NCI-H460 (cell line): ENCODE measurements around the gene SLC6A7. TPM values are rescaled to one million over a fixed set of nuclear protein-coding genes. Genes with fewer than 3 reads are reported as not detected.
A peak's percentile ranks its signal among the peaks of the same experiment; 100 is the strongest.

Experiments
- DNase-seq: peaks from one replicate; pipeline ENCODE4 v3.0.0-alpha.2; 2016; ENCODE audit warnings: low read depth; ENCODE audit errors: extremely low read depth
- total RNA-seq: library from RNA; depleted of rRNA; stranded (reverse); fragments of >200 nt; shearing (Covaris generic); gene quantifications from 2 replicates; pipeline ENCODE4 v1.2.3, GENCODE V29; 2014

The SLC6A7 gene
- total RNA-seq, 1 experiment from 2014 or later: 1.6 TPM

DNA sequence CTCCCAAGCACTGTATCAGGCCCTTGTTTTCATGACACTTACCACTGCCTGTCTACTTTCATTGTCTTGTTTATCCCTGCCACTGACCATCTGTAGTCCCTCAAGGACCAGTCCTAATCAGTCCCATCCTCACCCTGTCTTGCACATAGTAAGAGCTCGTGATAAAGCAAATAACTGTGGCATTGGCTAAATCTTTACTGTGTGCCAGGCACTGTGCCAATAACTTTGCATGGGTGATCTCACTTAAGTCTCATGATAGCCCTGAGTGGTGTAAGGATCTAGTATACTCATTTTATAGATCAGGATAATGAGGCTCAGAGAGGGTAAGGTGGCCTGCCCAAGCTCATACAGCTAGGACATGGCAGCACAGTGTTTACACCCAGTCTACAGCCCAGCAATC lies 17.7 kb upstream of the SLC6A7 start:
- no peak for DNase-seq

DNA sequence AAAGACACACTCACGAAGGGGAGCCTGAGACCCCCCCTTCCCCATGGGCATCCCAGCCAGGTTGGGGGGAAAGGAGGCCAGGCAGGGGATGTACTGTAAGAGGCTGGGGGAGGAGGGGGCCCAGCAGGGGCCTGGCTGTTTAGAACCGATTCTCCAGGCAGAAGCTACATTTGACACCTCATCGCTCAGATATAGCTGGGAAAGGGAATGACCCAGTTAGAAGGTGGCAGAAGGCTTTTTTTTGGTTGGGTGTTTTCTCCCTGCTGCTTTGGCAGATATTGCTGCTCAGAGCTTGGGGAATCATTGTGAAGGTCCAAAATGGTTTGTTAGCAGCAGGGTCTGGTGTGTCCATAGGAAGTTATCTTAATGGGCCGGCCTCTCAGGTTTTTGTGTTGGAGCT lies 17.3 kb upstream of the SLC6A7 start:
- DNase-seq: no peak

DNA sequence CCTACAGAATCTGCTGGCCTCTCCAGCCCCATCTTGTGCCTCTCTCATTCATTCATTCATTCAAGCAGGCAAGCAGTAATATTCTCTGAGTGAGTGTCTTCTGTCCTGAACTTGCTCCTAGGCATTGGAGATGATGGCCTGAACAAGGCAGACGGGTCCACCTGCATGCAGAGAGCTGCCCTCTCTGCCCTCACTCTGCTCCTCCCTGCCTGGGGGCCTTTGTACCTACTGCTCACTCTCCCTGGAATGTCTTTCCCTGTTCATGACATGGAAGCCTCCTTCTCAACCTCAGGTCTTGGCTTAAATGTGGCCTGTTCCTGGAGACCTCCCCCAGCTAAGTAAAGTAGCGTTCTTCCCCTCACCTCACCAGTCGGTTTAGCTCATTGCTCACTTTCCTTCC lies 16.7 kb upstream of the SLC6A7 start:
- DNase-seq: no peak

DNA sequence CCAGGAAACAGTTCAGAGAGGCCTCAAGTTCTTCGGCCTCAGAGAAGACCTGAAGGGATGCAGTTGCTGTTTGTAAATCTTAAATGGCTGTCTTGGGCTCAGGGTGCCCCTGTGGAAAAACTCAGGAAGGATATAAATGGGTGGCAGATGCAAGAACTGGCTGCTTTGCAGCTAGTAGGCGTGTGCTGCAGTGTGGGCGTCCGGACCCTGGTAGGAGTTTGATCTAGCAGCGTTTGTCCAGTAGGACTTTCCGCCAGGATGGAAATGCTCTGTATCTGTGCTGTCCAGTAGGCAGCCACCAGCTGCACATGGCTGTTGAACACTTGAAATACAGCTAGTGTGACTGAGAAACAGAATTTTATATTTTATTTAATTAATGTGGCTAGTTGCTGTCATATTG lies 15.6 kb upstream of the SLC6A7 start:
- DNase-seq: no peak

DNA sequence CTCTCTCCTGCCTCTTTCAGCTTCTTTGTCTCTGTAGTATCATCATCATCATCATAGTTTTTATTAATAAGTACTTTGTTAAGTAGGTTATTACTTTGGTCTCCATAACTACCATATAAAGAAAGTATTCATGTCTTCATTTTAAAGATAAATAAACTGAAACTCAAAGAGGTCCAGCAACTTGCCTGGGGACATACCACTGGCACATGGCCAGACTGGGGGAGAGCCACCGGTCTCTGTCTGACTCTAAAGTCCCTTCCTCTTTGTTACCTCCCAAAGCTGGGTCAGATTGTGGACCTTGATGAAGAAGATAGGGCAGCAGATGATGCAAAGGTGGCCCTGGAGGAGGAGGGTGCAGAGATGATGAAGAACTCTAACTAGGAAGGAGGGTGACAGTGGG lies 14.8 kb upstream of the SLC6A7 start:
- DNase-seq: no peak

DNA sequence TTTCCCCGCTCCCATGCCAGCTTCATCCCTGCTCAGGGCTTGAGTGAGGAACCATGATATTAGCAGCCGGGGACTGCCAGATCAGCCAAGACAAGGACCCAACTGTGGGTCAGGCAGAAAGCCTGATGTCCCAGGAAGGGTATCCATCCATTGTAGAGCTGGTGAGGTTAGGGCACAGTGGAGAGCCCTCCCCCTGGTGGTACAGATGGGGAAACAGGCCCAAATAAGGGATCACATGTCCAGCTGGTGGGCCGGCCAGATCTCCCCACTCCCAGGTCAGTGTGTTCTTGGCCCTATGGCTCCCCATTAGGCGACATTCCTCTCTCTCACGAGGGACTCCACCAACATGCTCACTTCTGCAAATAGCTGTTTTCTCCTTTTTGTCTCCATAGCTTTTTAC lies 14.3 kb upstream of the SLC6A7 start:
- peak; percentile 48 for DNase-seq

DNA sequence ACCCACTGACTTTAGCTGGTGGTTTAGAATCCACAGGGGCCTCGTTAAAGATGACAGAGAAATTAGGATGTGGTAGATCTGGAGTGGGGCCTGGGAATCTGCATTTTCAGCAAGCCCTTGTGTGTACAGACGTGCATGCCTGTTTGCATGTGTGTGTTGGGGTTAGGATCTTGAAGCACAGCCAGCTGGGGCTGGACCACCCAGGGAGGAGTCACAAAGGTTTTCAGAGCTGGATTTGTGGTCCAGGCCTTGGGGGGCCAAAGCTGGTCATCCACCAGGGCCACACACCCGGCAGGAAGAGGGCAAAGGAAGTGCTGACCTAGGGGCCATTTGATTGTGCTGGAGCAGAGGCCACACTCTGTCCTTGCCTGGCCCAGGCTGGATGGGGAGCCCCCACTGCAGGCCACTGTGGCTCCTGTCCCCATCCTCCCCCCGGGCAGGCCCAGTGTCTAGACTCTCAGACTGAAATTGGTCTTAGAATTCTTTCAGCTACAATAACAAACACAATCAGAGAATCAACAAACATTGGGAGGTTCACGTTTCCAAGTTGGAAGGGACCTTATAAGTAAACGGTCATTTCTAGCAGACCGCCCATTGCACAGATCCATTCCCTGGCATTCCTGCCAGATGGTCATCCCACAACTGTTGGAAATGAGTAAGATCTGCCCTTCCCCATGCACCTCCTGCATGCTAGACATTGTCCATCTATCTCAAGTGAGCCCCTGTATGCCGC lies 13.0 kb upstream of the SLC6A7 start:
- DNase-seq: no peak

DNA sequence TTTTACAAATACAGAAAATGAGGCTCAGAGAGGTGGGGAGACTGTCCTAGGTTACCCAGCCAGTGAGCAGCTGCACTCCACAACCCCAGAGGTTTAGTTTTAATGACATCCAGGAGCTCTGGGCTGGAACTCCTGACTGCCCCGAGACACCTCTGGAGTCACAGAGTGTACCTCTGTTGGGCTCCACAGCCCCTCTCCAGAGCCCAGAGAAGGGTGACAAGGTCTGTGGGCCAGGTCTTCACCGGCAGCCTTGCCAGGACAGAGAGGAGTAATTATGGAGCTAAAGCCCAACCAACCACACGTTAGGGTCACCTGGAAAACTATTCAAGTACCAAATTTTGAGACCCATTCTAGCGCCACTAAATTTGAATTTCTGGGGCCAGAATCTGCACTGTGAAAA lies 12.1 kb upstream of the SLC6A7 start:
- DNase-seq: no peak

DNA sequence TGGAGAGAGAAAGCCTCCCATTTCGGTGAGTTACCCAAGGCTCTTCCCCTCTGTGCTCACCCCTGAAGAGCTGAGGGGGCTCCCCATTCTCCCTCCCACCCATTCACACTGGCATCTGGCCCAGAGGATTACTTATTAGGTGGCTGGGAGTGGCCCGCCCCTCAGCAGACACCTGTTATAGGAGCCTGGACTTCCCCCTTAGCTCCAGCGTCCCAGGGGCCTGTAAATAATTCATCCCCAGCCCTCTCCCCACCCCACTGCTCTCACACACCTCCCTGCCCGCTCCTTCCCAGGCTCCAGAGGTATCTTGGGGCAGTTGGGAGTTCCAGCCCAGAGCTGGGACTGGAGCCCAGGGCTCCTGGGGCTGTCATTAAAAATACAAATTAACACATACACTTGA lies 11.6 kb upstream of the SLC6A7 start:
- no peak for DNase-seq

DNA sequence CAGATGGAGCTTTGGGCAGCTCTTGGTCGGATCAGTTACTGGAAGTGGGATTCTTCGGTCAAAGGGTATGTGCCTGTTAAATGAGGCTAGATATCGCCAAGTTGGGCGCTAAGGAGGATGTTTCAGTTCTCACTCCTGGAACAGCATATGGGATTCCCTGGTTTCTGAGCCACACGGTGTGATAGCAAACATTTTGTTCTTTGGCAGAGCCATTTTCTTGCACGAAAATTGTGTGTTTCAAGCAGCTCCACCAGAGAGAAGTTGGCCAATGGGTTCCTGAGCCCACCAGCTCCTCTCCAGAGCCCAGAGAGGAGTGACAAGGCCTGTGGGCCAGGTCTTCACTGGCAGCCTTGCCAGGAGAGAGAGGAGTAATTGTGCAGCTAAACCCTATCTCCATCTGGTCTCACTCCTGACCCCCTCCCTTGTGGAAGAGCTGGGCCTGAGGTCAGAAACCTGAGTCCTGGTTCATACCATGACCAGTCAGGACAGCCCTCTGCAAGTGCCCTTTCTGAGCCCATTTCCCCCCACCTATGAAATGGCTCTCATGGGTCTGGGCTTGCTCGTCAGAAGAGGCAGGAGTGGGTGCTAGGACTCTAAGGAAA lies 10.7 kb upstream of the SLC6A7 start:
- no peak for DNase-seq

DNA sequence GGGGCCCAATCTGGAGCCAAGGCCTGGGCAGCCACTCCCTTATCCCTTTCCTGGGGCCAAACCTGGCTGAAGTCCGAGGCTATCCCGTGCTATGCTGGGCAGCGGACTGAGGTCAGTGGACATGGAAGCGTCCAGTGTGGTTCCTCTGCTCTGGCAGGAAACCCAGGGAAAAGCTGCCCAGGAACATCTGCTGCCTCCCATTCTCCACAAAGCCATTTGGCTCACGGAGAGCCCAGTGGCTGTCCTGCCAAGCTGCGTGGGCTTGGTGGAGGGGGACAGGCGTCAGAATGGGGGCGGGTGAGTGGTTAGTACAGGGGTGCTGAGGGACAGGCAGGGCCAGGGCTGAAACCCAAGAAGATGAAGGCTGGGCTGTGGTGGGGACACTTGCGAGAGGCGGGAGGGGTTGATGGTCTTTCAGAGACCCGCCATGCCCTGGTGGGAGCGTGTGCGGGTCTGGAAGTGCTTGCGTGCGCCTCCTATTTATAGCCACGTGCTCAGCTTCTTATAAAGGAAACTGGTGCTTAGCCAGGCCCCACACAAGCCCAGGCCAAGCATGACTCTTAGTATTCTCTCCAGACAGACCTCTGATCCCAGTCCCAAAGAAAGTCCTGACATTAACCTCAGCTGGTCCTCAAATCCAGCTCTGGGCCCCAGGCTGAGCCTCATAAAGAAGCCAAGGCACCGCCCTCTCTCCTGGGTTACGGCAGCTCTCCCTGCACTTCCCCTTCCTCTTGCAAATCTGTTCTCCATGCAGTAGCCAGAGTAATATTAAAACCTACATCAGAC lies 9.4 kb upstream of the SLC6A7 start:
- DNase-seq: no peak

DNA sequence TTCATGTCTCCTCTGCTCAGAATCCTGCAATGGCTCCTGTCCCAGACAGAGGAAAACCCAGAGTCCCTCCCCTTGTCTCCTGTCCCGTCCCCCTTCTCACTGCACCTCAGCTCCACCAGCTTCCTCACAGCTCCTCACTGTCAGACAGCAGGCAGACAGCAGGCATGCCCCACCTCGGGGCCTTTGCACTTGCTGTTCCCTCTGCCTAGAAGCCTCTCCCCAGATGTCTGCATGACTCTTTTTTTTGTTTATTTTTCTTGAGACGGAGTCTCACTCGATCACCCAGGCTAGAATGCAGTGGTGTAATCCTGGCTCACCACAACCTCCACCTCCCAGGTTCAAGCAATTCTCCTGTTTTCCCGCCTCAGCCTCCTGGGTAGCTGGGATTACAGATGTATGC lies 8.8 kb upstream of the SLC6A7 start:
- no peak for DNase-seq

DNA sequence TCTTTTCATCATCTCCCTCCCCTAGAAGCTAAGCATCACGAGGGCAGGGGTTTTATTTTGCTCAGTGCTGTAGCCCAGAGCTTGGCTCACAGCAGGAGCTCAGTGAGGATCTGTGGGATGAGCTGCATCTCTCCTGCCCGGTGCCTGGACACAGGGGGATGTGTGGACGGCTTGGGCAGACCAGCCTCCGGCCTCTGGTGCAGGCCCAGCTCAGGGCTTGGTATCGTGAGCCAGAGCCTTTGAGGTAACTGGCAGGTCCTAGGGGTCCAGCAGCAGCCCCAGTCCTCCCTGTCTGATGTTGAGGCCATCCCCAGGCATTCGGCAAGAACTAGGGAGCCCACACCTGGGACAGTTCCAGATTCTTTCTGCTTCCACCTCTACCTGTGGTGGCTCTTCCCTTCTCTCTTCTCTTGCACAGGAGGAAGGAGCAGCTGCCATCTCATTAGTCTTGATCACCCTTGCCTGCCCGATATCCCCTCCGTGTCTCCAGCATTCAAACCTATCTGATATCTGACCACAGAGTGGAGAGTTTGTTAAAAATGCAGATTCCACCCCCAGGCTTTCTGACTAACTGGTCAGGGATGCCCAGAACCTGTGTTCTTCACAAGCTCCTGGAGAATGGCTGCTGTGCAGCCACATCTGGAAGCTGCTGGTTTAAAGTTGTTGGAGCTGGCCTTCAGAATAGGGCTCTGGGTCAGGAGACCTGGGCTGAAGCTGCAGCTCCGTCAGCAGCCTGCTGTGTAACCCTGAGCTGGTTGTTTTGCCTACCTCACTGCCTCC lies 7.9 kb upstream of the SLC6A7 start:
- DNase-seq: no peak

DNA sequence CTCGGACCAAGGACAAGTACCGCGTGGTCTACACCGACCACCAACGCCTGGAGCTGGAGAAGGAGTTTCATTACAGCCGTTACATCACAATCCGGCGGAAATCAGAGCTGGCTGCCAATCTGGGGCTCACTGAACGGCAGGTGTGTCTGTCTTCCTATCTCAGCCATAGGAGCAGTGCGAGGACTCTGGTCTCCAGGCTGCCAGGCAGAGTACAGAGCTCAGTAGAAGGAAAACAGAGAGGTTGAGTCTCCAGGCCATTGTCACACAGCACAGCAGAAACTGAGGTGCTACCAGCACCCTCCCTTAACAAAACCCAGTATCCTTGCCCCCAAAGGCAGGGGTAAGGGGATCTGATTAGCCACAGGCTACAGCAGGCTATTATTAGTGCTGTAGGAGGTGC lies 7.1 kb upstream of the SLC6A7 start:
- no peak for DNase-seq

DNA sequence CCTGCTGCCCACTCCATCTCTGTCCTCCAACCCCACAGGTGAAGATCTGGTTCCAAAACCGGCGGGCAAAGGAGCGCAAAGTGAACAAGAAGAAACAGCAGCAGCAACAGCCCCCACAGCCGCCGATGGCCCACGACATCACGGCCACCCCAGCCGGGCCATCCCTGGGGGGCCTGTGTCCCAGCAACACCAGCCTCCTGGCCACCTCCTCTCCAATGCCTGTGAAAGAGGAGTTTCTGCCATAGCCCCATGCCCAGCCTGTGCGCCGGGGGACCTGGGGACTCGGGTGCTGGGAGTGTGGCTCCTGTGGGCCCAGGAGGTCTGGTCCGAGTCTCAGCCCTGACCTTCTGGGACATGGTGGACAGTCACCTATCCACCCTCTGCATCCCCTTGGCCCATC lies 6.4 kb upstream of the SLC6A7 start:
- no peak for DNase-seq

DNA sequence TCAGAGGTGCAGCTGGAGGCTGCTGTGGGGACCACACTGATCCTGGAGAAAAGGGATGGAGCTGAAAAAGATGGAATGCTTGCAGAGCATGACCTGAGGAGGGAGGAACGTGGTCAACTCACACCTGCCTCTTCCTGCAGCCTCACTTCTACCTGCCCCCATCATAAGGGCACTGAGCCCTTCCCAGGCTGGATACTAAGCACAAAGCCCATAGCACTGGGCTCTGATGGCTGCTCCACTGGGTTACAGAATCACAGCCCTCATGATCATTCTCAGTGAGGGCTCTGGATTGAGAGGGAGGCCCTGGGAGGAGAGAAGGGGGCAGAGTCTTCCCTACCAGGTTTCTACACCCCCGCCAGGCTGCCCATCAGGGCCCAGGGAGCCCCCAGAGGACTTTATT lies 5.9 kb upstream of the SLC6A7 start:
- DNase-seq: no peak

DNA sequence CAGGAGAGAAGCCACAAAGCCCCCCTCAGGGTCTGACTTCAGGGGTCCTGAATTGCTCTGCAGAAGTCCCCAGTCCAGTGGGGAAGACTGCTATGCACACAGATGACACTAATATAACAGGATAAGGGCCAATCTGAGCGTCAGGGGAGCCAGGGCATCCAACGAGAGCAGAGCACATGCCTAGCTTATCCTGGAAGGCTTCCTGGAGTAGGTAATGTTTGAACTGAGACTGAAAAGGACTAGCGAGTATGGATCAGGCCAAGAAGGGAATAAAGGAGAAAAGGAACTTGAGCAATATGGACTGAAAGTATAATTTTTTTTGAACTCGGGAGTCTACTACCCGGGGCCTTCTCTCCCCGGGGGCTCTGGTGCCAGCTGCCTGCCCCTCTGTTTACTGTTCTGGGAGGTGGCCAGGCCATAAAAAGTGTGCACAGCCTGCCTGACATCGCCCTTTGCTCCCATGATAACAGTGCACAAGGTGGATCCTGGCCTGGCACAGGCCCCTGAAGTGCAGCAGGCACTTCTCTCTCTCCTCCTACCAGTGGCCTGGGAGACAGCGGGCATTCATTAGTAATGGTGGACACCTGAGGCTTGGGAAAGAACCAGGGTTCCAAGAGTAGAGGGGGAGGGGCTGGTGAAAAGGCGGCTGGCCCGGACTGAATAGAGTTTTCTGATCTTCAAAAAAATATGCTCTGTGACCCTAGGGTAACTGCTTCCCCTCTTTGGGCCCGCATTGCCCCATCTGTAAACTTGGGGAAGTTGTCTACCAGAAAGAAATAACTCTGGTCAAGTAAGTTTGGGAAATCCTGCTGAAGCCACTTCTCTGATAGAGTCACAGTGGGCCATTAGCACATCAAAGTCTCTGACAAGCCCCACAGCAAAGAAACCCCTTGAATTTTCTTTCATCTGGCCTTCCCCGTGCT lies 4.6 kb upstream of the SLC6A7 start:
- no peak for DNase-seq

DNA sequence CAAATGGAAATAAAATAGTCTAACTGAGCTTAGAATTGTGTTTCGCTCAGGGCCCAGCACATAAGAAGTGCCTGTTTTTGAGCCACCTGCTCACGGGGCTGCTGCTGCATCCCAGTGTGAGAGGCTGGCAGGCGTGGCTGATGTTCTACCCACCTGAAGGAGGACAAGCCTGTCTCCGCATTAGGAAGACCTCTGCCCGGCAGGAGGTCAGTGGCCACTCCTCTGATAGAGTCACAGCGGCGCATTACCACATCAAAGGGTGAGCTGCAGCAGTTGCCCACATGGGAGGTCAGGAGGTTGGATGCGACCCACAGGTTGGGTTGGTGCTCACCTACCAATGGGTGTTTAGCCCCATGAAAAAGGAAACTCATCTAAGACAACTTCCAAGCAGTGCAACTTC lies 3.7 kb upstream of the SLC6A7 start:
- DNase-seq: no peak

DNA sequence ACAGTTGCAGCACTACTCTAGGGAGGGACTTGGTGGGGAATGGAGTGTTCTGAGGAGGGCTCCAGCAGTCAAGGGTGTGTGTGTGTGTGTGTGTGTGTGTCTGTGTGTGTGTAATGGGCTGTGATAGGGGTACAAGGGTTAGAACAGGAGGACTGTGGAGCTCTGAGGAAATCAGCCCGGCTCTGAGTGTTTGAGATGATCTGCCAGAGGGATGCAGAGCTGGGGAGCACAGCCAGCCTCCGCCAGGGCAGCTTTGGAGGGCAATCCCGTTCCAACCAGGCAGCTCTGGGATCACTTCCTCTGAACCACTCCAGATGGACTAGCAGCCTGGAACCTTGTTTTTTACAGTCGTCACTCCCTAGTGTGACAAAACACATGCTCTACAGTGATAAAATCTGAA lies 3.0 kb upstream of the SLC6A7 start:
- DNase-seq: no peak

DNA sequence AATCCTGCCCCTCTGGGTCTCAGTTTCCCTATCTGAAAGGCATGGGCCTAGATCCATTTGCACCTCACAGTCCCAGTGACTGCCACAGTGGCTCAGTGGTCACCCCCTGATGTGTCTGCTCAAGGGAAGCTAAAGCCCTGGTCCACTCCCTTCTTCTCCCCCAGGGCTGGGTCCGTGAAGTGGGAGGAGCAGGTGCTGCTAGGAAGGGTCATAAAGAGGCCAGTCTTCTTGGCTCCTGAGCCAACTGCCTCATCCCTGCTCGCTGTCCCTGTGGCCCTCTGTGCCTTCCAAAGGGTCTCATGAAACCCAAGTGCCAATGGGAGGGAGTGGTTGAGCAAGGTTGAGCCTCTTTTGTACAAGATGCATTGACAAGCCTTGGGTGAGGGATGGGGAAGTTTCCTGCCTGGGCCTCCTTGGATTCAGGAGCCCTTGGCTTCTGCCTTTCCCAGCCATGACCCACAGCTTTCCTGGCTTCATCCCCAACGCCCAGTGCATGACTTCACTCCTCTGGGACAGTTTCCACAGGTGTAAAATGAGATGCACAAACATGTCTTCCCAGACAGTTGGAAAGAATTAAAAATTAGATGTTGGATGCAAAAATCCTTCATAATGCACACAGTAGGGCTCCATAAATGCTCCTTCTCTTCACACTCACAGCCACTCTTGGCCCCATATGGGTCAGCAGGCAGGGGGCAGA lies 1.6 kb upstream of the SLC6A7 start:
- DNase-seq: no peak
